RPMI7951 (cell line): Measurements from ENCODE around the gene FLRT1. TPM values are rescaled to one million over a fixed set of nuclear protein-coding genes. Genes with fewer than 3 reads are reported as not detected.
"Not testable (repeated sequence)": the region's sequence is repeated elsewhere in the genome, so short reads cannot be mapped to it uniquely, and the experiment has no call there.

Experiments
- DNase-seq: peaks from one replicate; pipeline ENCODE4 v3.0.0-alpha.2; 2012; ENCODE audit warnings: low read depth
- total RNA-seq: library from RNA; depleted of rRNA; stranded (reverse); fragments of >200 nt; shearing (Covaris generic); gene quantifications from 2 replicates; pipeline ENCODE4 v1.2.3, GENCODE V29; 2014

Gene FLRT1
- total RNA-seq, 1 experiment from 2014 or later, result under 0.01 TPM

GRCh38 chr11:64044730-64045393 lies 9.1 kb downstream of the FLRT1 start:
- DNase-seq, result no peak

GRCh38 chr11:64045700-64046099 lies 10.0 kb downstream of the FLRT1 start:
- no peak for DNase-seq

GRCh38 chr11:64047373-64047772 lies 11.6 kb downstream of the FLRT1 start:
- DNase-seq, result not testable (repeated sequence)

GRCh38 chr11:64048042-64048854 lies 12.5 kb downstream of the FLRT1 start:
- DNase-seq, result peak; percentile 49

- DNase-seq, result no peak
Measured at GRCh38 chr11:64049509-64049908, 13.8 kb downstream of the FLRT1 start.

- DNase-seq, result no peak
Measured at GRCh38 chr11:64051297-64051696, 15.6 kb downstream of the FLRT1 start.

- DNase-seq, result no peak
Measured at GRCh38 chr11:64052436-64052835, 16.7 kb downstream of the FLRT1 start.

GRCh38 chr11:64052938-64053622 lies 17.3 kb downstream of the FLRT1 start:
- no peak for DNase-seq

GRCh38 chr11:64053699-64054098 lies 18.0 kb downstream of the FLRT1 start:
- DNase-seq, result no peak

GRCh38 chr11:64055077-64055476 lies 19.3 kb downstream of the FLRT1 start:
- DNase-seq, result no peak

- DNase-seq, result no peak
Measured at GRCh38 chr11:64056213-64056785, 20.6 kb downstream of the FLRT1 start.

- DNase-seq, result no peak
Measured at GRCh38 chr11:64056861-64057260, 21.1 kb downstream of the FLRT1 start.

- DNase-seq, result no peak
Measured at GRCh38 chr11:64057890-64058289, 22.2 kb downstream of the FLRT1 start.

GRCh38 chr11:64058494-64058893 lies 22.8 kb downstream of the FLRT1 start:
- no peak for DNase-seq

GRCh38 chr11:64059339-64060140 lies 23.8 kb downstream of the FLRT1 start:
- DNase-seq, result no peak

GRCh38 chr11:64060263-64060860 lies 24.6 kb downstream of the FLRT1 start:
- no peak for DNase-seq

GRCh38 chr11:64060861-64061444 lies 25.2 kb downstream of the FLRT1 start:
- no peak for DNase-seq

- no peak for DNase-seq
Measured at GRCh38 chr11:64062185-64063039, 26.7 kb downstream of the FLRT1 start.

GRCh38 chr11:64063777-64064176 lies 28.0 kb downstream of the FLRT1 start:
- no peak for DNase-seq
